ENCODE data around the gene SH3PXD2B.

DNA sequence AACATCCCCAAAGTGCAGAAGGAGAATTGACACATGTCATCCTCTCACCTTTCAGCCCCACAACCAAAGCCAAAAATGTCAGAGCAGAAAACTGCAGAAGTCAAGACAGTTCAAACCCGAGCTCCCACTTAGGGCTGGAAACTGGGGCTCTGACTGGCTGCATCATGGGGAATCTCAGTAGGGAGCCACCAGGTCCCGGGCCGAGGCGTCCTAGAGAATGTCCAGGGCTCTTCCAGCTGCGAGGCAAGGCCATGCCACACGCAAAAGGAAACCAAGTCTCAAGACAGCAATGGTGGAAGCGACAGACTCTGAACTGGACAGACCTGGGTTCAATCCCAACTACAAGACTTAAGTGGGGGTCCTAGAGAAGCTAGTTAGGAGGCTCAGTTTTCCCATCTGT lies 13.8 kb downstream of the SH3PXD2B start:
- TF ChIP-seq CREB1 (IDR thresholded peaks at IDR 0.05; ENCODE audit: low read depth) (no peak), EP300 (IDR thresholded peaks at IDR 0.05; ENCODE audit: borderline replicate concordance) (no peak), CEBPB (IDR thresholded peaks at IDR 0.05) (no peak), MAX (IDR thresholded peaks at IDR 0.05) (no peak), TAF1 (IDR thresholded peaks at IDR 0.05; ENCODE audit: low read depth) (no peak), RAD21 (IDR thresholded peaks at IDR 0.05; ENCODE audit: low read depth) (no peak), ZBTB7A (IDR thresholded peaks at IDR 0.05; ENCODE audit: low read depth) (no peak)
